HG02759 (cell line): ENCODE results near the gene TUBA3D.
"Not testable (repeated sequence)": the region's sequence is repeated elsewhere in the genome, so short reads cannot be mapped to it uniquely, and the experiment has no call there.

ENCODE experiments used
- ATAC-seq: cut with Tn5 transposase; IDR thresholded peaks from one replicate; pipeline ENCODE4 v1.9.1; 2021; ENCODE audit warnings: mild to moderate bottlenecking, moderate library complexity; ENCODE audit not compliant: unreplicated experiment

The TUBA3D gene

DNA sequence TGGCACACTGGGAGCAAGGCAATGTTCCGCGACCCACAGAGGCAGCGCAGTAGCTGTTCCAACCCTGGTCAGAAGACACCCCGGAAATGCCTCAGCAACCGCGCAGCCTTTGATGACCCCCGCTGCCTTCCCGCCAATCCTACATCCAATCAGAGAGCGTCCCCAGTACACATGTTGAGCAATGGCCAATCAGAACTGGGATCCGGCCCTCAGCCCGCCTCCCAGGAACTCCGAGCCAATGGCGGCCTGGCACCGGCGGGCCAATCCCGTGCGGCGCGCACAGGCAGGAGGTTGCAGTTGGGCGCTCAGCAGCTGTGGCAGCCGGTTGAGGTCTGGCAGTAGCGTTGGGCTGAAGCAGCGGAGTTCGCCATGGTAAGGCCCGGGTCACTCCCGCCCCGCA, at the start of gene TUBA3D:
Gene TUBA3D (plus strand): TSS at position 289 of the 400 bp plus-strand sequence. CDS start 81 bp downstream, at position 370.
- no peak for ATAC-seq

DNA sequence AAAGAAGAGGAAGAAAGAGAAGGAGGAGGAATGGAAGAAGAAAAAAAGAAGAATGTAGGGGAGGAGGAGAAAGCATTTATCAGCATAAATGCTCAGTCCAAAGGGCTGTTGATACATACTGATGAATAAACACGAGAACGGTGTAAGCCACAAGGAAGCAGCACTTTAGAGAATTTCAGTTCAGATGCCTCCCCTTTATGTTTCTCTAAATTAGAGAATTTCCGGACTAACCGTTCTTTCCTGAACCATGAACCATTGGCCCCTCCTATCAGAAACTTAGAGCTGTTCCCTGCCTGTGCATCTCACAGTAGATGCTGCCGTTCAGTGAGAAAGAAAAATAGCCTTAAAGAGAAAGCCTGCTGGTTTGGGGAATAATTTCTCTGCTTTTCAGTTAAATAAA, 49.2 kb upstream of the TUBA3D start:
- no peak for ATAC-seq

DNA sequence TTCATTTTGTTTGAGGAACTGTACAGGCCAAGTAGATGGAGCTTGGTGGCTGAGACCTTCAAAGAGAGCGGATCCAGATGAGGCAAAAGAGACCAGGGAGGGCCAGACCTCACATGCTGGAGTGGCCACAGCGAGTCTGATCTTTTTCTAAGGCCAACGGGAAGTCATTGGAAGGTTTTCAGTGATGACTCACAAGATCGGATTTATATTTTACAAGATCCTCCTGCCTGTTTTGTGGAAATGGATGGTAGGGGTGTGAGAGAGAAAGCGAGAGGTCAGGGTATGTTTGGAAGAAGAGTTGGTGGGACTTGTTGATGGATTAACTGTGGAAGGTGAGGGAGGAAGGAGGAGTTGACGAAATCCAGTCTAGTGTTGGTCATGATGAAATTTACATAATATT, 44.6 kb upstream of the TUBA3D start:
- no peak for ATAC-seq

DNA sequence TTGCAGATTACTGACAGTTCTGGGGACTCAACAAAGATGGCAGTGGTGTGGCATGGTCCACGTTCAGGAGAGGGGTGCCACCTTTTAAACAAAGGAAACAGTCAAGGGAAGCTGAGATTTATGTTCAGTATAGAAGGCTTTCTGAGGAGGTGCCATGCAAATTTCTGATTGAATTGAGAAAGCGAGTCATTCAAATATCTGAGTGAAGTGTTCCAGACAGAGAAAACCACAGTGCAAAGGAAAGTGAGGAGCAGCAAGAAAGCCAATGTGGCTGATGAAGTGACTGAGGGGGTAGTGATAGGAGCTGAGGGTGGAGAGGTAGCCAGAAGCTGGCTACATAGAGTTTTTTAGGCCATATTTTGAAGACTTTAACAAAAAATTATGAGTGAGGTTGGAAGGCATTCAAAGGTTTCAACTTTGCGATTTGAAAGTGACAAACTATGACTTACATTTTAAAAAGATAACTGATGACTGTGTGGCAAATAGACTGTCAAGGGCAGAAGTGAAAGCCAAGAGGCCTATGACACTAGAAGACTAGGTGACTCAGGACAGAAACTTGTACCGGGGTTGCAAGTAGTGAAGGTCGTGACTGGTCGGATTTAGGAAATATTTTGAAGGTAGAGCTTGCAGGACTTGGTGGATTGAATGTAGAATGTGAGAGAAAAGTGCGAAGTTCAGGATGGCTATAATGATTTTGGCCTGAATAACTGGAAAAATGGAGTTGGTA, 35.0 kb upstream of the TUBA3D start:
- not testable (repeated sequence) for ATAC-seq

DNA sequence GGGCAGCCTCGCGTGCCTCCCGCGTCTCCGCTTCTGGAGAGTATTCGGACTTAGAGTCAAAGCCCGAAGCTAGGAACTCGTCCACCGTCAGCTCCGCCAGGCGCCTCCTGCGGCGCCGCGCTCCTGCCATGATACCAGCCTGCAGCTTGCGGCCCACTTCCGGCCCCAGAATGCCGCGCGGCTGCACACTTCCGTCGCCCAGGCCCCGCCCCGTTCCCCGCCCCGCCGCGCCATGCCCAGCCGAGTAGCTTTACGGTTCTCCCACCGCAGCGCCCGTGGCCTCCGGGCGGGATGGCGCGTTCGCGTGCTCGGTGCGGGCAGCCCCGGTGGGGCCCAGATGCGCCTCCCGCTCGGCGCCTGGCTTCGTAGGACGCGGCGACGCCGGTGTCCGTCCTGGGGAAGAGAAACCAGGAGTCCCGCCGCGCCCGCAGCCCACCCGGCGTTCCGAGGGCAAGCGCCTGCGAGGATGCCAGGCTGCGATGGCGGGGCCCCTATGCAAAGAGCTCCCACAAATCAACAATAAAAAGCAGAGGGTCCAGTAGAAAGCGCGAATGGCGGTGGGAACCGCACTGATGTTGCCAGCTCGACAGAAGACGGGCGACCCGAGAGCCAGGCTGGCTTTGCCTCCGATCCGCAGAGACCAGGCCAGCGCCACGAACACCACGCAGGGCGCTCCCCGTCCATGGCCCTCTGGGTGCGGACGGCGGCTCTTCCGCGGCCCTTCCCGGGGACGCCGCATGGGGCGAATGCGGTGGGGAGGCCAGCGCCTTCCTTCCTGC, 31.0 kb upstream of the TUBA3D start:
- not testable (repeated sequence) for ATAC-seq

DNA sequence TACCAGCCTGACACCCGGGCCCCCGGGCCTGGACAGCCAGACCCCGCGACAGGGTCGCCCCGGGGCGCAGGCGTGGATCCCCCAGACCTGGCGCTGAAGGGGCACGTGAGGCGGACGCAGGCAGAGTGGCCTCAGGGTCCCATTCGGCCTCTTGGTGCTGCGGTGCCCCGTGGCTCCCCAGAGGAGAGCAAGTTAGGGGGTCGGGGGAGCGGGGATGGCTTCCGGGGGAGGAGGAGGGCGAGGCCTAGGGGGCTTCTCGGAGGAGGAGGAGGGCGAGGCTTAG, 30.5 kb upstream of the TUBA3D start:
- ATAC-seq: not testable (repeated sequence)

DNA sequence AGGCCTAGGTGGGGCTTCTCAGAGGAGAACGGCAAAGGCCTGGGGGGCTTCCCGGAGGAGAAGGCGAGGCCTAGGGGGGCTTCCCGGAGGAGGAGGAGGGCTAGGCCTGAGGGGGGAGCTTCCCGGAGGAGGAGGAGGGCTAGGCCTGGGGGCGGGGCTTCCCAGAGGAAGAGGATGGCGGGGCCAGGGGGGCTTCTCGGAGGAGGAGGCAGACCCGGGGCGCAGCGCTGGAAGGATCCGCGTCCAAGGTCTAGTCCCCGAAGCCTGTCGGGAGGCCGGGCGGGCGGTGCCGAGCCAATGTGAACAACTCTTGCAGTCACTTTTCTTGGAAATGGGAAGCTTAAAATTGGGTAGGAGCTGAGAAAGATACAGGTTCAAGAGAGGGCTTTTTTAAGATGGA, 30.0 kb upstream of the TUBA3D start:
- no peak for ATAC-seq

DNA sequence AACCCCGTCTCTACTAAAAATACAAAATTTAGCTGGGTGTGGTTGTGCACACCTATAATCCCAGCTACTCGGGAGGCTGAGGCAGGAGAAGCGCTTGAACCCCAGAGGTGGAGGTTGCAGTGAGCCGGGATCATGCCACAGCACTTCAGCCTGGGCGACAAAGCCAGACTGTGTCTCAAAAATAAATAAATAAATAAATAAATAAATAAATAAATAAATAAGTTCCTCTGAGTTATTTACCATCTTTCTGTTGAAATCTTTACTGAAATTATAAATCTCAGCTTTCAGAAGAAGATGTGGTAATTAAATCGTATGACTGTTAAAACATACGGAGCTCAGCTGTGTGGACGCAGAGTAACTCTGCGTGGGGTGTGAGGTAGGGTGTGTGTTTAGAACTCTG, 27.9 kb upstream of the TUBA3D start:
- ATAC-seq: not testable (repeated sequence)

DNA sequence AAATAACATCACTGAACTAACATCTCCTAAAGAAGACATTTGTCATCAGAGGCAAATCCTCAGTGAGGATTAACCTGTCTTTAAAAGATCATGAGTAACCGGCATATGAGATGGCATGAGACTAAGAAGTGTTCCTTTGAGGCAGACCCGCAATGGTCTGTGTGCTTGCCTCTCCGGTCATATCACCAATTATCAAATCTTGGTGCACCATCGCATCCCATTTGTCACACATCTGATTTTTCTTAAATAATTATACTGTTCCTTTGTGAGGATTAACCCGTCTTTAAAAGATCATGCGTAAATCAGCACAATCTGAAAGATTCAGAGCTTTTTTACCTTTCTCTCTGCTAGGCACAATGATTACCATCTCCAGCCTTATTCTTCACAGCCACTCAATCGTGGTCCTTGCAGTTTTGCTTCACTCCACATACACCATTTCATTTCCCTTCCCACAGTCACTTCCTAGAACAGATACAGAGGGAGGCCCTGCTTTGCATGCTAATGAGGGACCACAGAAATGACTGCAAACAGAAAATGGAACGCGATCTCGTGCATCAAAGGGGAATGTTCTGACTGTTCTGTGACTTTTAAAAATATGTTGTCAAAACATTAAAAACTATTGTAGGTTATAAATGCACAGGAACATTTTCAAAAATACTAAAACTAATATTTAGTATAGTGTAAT, 24.5 kb upstream of the TUBA3D start:
- ATAC-seq: not testable (repeated sequence)

DNA sequence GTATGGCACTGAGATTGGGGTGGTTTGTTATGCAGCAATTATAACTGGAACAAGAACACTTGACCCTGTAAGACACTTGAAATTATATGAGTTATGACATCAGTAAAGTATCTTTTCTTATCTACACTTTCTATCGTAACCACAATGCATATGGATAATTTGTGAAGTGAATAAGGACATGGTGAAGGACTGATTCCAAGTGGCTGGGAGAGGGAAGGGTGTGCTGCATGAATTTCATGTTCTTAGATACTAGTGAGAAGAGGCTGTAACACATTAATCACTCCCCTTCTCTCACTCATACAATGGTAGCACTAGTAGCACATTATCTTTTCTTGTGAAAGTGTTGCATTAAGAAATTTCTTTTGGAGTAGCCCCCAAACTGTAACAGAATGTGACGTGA, 21.0 kb upstream of the TUBA3D start:
- not testable (repeated sequence) for ATAC-seq

DNA sequence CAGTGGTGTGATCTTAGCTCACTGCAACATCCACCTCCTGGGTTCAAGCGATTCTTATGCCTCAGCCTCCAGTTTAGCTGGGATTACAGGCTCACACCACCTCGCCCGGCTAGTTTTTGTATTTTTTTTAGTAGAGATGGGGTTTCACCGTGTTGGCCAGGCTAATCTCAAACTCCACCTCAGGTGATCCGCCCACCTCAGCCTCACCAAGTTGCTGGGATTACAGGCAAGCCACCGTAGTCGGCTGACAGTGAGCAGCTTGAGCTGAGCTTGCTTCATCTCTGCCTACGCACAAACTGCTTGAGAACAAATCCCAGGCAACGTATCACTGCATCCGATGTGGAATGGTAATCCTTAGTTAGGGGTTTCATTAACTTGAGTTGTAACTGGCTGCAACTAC, 8.2 kb upstream of the TUBA3D start:
- ATAC-seq: not testable (repeated sequence)

DNA sequence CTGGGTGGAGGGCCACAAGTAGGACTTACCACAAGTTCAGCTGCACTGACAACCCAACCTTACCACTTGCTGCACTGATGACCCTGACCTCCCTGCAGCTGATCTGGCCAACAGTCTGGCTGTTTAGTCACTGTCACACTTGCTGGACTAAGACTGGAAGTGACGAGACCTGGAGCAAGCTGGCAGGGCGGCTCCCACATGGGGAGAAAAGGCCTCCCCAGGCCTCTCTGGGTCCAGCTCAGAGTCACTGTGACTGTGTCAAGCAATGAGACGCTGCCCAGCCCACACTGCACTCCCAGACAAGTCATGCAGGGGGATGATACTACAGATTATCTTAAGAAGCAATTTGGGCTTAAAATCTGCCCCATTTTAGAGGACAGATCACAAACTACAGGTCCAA, 5.0 kb upstream of the TUBA3D start:
- not testable (repeated sequence) for ATAC-seq

DNA sequence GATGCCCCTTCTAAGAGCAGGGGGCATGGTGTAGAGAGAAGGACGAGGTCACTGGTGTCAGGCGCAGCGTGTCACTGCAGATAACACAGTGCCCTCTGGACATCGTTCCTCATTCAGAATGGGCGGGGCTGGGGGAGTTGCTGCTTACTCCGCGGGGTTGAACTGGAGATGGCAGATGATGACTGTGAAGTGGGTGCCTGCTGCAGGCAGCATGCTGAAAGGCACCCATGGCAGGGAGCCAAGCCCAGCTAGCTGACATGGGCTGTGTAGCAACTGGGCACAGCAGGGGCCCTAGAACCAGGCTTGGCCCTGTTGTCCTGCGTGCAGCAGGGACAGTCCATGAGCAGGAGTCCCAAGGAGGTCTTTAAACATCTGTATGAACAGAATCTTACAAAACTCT, 4.3 kb upstream of the TUBA3D start:
- ATAC-seq: not testable (repeated sequence)

DNA sequence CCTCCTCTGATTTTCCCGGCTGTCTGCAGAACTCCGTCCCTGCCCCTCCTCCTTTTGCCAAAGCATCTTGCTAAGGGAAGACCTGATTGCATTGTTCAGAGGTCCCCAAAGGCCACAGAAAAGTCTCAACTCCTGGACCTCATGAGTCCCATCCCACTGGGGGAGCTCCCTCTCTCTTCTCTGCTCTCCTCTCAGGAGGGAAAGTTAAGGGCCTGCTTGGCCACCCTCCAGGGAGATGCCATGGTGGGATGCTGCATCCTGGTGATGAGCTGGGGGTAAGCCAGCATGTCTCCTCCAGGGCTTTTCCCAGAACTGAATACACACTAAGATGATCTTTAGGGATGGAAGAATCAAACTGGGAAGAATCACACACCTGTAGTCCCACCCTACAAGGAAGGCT, 2.7 kb upstream of the TUBA3D start:
- not testable (repeated sequence) for ATAC-seq

DNA sequence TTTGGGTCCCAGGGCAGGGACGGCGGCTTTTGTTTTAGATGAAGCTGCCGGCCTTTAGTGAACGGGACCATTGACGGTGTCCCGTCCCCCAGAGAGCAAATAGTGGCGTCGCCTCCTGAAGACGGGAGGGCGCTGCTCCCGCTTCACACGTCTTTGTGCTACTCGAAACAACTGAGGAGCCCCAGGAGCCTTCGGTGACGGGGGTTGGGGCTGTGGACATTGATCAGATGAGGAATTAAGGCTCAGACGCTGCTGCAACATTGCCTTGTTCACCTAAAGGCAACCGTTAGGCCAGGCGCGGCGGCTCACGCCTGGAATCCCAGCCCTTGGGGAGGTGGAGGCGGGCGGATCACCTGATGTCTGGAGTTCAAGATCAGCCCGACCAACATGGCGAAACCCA, 444 bp downstream of the TUBA3D start:
- ATAC-seq: not testable (repeated sequence)

DNA sequence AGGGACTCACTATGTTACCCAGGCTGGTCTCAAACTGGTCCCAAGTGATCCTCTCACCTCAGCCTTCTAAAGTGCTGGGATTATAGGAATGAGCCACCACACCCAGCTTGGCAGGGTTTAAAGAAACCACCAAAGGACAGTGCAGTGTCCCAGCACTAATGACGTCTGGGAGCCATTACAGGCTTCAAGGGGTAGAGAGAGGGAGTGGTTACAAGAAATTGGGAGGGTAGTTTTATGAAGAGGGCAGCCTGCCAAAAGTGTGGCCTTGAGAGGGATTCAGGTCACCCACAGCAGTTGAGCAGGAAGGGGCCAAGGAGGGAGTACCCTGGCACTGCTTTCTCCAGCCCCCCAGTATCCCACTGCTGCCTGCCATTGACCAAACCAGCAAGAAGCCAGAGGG, 1.3 kb downstream of the TUBA3D start:
- ATAC-seq: not testable (repeated sequence)

DNA sequence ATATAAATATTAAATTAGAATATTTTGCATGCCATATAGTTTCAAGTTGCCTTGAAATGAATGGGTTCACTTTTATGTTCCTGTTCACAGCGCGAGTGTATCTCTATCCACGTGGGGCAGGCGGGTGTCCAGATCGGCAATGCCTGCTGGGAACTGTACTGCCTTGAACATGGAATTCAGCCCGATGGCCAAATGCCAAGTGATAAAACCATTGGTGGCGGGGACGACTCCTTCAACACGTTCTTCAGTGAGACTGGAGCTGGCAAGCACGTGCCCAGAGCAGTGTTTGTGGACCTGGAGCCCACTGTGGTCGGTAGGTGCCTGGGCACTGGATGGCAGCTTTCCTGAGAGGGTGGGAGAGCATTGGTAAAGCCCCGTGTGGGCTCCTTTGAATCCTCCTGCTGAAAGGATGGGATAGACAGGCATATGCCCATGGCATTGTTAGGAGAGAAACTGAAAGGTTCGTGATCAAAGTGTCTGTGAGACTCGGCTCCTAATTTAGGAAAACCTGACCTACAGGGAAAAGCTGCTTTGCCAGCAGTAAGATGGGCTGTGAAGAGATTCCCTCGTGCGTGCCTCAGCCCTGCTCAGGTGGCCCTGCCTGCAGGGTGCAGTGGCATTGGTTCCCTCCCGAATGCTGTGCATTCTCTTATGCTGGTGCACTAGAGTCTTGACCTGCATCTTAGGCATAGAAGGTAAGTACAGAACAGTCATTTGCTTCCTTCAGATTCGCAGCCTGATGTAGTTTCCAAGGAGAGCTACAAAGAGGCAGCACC, 2.3 kb downstream of the TUBA3D start:
- not testable (repeated sequence) for ATAC-seq

DNA sequence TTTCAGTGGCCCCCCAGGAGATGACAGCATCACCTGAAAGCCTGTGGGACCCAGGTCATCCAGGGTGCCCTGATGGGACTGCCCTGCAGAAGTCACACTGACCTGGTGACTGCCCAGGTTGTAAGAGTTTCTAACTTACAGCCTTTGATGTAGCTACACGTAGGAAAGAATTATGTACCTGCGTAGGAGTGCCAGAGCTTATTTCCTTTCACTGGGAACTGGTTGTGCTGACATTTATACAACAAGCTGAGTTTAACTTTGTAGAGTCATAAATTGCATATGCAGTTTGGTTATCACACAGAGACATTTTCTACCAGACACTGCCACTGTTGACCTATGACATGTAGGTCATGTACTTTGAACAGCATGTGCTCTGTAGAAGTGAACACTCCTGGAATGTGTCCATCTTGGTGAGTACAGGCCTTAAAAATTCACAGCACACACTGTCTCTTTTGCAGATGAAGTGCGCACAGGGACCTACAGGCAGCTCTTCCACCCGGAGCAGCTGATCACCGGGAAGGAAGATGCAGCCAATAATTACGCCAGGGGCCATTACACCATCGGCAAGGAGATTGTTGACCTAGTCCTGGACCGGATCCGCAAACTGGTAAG, 3.0 kb downstream of the TUBA3D start:
- not testable (repeated sequence) for ATAC-seq

DNA sequence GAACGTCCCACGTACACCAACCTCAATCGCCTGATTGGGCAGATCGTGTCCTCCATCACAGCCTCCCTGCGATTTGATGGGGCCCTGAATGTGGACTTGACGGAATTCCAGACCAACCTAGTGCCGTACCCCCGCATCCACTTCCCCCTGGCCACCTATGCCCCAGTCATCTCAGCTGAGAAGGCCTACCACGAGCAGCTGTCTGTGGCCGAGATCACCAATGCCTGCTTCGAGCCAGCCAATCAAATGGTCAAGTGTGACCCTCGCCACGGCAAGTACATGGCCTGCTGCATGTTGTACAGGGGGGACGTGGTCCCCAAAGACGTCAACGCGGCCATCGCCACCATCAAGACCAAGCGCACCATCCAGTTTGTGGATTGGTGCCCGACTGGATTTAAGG, 4.4 kb downstream of the TUBA3D start:
- ATAC-seq: not testable (repeated sequence)

DNA sequence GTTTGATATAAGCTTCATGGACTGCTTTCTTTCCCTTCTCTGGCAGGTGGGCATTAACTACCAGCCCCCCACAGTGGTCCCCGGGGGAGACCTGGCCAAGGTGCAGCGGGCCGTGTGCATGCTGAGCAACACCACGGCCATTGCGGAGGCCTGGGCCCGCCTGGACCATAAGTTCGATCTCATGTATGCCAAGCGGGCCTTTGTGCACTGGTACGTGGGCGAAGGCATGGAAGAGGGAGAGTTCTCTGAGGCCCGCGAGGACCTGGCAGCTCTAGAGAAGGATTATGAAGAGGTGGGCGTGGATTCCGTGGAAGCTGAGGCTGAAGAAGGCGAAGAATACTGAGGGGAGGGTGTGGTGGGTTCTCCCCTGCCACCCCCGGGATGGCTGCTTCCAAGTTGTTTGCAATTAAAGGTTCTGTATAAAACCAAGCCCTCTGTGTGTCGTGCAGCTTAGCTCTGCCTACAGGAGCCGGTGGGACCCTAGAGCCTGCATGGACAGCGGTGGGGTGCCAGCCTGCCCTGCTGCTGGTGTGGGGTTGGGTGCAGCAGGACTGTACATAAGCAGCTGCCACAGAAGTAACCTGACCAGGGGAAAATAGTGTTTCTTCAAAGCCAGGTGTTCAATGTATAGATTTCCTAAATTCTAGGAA, 6.7 kb downstream of the TUBA3D start:
- ATAC-seq: not testable (repeated sequence)
